Endometrium (tissue), 2 donors: ENCODE measurements around the gene INSYN2B.

Experiments used
- FAIRE-seq: peaks from 2 replicates; lab custom pipeline; 2012; peaks lifted over from hg19 to GRCh38; lab: Jason Lieb, UNC
- donor health status: control.
- donor health status: control.

INSYN2B gene

DNA sequence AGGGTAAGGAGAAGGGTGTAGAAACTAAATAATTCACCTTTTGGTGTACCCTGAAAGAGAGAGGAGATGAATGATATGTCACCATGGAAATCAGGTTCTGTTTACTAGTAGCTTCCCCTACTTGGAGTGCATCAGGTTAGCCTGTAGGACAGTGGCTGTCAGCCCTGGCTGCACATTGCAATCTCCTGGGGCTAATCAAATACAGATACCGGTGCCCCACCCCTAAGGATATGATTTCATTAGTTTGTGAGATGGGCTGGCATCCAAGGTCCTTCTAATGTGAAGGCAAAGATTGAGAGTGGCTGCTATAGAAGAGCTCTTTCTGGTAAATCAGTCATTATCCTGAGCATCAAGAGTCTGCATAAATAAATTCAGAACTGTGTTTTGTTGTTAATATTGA, 47.2 kb downstream of the INSYN2B start:
- FAIRE-seq: no peak

DNA sequence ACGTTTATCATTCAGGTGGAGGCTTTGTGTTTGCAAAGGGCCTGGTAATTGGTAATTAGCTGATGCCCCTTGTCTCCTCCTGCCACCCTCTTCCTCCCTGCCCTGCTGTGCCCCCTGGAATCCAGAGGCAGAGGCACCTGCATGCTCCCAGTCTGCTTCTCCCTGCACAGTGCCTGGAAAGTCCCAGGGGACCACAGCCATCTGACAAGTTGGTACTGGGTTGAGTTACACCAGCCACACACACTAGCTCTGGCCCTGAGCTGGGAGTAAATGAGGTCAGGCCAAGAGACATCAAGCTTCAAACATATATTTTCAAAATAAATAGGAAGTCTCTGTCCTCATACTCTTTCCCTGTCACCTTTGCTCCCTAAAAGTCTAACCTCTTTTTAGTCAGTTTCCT, 56.3 kb downstream of the INSYN2B start:
- FAIRE-seq: no peak

DNA sequence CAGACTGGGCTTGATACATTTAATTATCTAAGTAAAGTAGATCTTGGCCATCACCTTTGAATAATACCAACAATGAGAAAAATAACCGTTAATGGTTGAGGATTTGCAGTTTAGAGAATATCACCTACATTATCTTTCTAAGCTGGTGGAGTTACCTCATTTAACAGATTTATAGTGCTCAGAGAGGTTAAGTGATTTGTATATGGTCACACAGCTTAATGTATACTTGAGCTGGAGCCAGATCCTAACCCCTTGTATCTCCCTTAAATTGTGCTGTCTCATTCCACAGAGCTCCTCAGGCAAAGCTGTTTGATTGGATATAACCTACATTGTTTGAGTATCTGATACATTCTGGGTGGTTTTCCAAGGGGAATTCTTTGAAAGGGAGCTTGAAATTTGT, 57.8 kb downstream of the INSYN2B start:
- FAIRE-seq: no peak

DNA sequence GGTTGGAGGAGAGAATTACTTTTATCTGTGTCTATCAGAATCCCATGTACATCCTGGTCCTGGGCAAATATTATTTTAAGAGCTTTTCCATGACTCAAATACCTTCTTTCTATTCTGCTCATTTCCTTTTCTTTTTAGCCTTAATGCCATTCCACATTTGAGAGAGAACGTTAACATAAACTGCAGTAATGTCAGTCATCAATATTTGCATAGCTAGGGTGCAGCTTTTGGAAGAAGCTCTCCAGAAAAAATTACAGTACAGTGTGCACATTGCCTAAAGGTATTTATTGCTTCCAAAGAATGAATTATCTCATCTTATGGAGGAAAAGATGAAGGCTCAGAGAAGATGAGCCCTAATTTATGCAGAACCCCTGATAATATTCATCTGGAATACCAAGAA, 58.3 kb downstream of the INSYN2B start:
- no peak for FAIRE-seq

DNA sequence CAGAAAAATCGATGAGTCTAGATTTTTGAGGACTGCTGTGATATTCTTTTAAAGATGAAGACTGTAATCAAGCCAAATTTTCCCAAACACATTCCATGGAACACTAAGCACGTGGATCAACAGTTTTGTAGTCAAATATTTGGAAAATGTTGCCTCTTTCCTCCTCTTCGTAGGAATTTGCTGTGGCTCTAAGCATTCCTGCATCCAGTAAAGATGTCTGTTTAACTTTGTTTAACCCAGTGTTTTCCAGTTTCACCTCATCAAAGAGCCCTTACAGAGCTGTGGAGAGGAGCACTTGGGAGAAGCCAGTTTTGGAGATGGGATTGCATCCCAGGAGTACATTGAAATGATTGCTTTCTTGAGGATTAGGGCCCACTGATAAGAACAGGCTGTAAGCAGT, 58.9 kb downstream of the INSYN2B start:
- no peak for FAIRE-seq

DNA sequence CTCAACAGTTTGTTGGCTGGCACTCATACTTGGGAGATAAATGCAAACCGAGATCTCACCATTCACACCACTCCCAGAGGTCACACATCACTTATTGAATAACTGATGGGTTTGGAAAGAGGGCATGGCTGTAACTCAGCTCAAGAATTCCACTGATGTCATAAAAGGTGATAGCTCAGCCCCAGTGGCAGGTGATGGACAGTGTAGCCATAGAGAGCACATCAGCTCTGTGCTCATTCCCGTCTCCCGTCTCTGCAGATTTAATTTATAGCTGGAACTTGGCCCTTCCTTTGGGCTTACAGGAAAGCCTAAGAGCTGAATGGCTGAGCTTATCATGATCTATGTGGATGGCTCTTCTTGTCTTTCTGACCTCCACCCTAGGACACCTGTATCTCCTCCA, 59.8 kb downstream of the INSYN2B start:
- no peak for FAIRE-seq

DNA sequence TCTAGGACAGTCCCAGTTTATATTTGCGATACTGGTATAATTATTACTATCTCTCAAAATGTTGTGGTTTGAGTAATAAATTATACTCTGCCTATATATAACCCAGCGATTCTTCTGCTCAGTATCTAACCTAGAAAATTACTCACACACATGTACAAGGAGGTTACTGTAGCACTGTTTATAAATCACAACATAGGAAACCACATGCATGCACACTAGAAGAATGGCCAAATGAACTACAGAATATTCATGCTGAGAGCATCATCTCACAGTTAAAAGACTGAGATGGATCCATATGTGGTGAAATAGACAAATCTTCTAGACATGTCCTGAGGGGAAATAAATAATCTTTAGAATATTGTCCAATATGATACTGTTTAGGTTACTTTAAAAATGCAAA, 62.1 kb downstream of the INSYN2B start:
- FAIRE-seq: no peak

DNA sequence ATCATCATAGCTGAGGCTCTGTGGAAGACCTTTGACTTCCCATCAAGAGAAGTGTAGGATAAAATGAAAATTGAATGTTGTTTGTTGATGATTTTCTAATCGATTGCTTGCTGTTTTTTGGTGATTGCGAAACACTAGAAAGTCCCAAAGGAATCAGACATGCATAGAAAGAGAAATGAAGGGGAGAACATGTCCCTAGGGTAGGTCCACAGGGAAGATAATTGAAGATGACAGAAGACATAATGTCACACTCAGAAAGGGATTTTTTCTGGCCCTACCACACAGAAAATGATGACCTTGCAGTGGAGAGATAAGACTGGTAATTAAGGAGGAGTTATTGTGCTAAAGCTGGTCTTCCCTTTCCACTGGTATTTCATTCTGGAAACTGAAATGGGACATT, 62.8 kb downstream of the INSYN2B start:
- no peak for FAIRE-seq

DNA sequence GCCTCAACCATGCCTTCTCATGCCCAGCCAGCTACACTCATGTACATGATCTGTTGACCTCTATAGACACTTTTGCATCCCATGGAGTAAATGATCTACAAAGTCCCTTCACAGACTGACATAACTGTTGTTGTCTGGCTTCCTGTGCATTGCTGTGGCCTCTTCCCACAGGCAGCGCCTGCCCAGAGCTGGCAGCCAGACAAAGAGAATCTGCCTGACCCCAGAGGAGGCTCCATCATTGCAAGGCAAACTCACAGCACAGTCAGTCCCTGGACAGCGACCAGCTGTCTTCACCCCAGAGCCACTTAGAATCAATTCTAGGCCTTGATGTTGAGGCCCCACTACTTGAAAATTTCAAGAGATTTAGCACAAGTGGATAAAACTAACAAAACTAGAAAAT, 65.5 kb downstream of the INSYN2B start:
- FAIRE-seq: no peak

DNA sequence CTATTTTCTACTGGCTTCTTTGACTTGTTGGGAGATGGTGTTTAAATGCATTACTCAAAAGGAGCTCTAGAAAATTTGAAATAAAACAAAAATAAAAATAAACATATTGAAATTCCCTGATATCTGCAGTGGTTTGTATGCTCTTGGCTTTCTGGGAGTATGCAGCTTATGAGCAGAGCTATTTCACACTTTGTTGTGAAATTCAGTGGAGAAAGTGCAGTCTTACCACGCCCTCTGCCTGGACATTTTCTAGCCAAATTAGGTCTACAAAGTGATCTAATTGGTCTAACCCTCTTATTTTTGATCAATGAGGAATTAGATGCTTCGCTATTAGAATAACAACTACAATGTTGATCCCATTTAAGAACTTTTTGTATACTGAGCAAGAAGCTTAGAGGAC, 66.8 kb downstream of the INSYN2B start:
- no peak for FAIRE-seq

DNA sequence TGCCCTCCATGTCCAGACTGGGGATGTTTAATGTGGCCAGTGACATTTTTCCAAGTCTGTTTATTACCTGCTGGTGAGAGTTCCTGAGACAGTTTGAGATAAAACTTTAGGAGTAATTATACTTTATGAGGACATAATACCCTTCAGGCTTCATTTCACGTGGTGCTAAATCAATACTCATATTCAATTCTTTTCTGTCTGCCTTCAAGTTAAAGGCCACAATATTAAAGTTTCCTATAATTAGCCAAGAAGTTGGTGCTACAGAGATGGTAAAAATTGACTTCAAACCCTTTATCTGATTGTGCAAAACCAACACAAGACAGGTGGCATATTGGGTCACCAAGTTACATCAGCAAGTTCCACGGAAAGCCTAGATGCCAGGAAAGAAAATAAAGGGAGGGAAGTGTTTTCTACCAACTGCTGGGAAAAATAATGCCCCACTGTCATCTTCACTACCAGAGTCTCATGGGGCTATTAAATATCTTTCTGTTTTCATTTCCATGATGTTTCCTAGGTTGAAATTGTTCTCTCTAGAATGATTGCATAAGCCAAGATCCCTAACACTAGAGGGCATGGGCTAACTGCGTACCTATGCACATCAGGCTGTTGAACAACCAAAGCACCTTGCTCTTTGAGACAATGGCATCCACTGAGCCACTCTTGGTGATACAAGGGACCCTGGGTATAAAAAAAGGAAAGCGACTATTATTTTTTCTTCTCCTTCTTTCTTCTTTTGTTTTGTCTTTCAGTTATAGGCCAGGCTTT, 68.7 kb downstream of the INSYN2B start:
- FAIRE-seq: no peak

DNA sequence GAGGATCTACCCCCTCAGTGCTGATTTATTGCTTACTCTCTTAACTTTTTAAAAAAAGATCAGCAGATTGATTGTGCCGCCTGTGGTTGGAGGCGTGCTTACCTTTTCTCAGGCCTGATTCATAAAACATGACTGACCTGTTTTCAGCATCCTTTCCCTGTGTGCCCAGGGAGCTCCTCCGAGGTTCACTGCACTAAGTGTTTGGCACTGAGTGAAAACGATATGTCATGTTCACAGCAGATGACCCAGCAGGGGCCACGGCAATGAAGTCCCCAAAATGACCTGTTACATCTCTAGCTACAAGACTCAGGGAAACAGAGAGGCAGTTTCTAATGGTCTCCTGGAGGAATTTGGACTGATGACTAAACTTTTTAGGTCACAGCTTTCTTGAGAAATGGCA, 69.9 kb downstream of the INSYN2B start:
- no peak for FAIRE-seq

DNA sequence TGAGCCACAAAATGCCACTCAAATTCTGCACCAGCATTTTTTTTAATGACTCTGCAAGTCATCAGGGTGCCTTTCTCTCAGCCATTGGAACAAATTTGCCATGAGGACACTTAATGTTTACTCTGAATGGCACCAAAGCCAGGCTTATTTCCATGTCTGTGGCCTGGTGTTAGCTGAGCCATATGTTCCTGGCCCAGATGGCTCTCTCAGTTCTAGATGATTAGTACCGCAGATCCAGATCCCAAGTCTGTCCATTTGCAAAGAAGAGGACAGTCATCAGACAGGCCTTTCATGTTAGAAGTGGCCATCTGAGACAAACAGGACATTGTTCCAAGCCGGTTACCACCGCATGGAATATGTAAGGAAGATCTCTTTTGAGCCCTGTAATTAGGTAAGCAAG, 70.3 kb downstream of the INSYN2B start:
- FAIRE-seq: no peak

DNA sequence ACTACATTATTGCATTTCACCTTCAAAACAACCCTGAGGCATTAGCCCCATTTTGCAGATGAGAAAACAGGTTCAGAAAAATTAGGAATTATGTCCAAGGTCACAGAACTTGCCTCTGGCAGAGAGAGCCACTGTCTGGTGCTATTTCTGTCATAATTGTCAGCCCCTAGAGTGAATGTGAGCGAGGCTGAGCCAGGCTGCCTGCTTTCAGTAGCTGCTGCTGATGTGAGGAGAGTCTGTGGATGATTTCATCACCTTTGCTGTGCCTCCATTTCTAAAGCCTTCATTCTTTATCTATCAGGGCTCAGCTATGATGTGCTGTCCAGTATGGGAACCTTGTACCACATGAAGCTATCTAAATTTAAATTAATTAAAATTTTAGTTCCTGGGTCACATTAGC, 71.4 kb downstream of the INSYN2B start:
- no peak for FAIRE-seq

DNA sequence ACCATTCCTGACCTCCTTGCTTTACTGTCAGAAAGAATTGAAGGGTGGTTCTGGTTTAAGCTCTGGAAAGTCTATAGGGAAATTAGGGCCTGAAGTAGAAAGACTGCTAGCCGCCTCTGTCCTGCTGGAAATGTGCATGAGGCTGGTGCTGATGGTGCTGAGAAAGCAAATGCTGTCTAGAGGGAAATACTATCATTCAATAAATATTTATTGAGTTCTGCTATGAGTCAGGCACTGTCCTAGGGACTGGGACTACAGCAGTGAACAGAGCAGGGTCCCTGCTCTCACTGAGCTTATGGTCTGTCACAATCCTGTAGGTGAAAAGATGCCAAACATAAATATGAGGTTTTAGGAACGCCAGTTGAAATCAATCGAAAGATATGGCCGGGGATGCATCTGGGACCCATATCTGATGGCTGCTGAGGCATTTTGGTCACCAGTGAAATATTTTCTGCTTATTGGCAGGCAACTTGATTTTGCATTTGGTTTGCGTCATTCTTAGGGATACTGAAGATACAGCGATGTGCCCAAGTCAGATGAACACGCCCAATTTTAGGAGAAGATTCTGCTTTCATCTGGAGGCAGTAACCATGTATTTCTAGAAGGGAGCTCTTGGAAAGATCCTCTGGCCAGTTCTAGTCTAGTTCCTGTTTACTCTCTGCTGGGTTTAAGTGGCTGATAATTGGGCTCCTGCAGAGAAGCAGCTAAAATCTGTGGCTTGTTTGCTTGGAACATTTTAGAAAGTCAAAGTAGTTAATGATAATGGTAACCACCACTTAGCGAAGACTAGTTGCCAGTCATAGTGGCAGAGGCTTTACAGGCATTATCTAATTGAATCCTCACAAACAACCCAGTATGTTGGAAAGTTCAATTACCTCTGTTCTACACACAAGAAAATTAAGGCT, 73.3 kb downstream of the INSYN2B start:
- no peak for FAIRE-seq

DNA sequence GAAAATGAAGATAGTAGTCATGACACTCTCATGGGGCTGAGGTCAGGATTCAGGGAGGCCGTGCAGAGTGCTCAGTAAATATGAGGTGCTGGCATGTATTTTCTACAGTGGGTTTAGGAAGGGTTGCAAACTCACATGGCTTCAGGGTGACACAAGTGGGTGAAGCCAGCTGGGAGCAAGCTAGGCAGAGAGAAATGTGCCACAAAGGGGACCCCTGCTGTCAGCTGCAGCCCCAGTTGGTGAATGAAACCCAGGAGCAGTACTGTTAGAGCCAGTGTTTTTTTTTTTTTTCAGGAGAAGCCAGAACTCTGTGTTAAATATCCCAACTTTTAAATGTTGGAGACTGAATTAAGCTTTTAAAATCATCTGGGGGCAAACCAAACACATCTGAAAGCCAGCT, 75.3 kb downstream of the INSYN2B start:
- FAIRE-seq: no peak

DNA sequence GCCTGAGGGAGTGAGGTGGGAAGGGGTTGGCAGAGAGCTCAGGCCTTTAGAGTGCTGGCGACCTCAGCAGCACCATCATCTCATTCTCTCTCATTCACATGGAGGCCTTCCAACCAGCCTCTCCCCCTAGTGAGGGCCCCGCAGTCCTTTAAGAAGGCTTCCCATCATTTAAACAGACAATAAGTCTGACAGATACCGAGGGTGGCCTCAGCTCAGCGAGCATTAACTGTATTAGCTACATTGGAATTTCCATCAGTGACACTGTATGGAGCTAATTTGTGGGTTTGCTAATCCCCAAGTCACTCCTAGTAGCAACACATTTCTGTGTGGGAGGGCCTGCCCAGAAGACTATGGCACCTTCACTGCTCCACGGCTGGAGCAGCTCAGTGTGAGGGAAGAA, 75.8 kb downstream of the INSYN2B start:
- no peak for FAIRE-seq

DNA sequence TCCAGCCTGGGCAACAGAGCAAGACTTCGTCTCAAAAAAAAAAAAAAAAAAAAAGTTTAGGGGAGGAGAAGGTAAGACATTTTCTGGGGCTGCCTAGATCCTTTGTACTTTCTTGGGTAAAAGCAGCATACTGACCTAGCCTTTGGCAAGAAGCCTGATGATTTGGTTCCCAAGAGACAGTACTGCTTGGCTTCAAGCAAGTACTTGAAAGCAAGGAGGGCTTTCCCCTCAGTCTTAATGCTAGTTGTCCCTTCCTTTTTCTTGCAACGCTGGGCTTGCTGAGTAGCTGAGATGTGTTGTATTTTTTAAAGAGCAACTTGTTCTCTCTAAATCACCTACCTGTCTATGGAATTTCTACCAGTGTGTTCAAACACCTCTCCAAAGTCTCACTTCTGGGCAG, 76.2 kb downstream of the INSYN2B start:
- no peak for FAIRE-seq

DNA sequence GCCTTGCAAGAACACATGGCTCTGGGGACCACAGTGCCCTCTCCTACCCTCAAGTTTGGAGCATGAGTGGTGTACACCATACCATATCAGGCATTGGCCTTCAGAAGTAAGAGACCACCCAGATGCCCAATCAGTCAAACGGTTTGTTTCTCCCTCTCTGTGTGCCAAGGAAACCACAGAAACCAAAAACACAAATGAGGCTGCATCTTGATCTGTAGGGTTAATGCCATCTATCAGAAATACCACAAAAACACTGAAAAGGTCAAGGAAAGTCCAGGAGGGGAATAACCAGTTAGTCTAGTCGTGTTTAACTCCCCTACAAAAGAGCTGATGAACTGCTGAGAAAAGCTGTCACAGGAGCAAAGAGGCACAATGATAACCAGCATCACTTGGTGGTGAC, 78.4 kb downstream of the INSYN2B start:
- no peak for FAIRE-seq

DNA sequence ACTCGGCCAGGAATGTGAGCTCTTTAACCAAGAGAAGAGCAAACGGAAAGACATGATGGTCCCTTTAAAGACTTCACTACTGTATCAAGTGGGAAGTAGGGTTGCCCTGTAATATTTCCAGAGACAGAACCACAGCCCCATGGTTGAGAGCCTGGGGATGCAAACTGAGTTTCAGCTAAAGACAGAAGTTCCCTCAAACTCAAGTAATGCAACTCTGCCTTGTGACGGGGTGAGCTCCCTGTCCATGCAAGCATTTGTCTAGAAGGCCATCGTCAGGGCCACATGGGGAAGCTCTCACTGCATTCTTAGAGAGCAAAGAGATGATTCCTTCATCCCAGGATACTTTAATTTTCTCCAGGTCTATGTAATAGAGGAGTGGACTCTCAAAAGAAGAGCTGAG, 82.8 kb downstream of the INSYN2B start:
- no peak for FAIRE-seq

DNA sequence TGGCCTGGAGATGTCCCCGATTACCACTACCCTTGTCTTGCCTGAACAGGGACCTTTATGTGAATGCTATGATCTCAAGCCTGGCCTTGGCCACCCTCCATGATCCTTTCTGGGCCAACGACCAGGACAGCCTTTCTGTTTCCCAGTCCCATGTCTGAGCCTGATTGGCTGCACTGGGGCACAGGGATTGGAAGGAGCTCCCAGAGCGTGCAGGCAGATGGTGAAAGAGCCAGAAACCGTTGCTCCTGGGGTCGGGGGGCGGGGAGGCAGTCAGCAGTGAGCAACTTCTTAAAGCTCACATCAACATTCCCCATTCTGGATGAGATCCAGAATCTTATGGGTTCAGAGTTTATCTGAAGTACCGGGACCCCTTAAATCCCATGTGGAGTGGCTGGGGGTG, 84.4 kb downstream of the INSYN2B start:
- no peak for FAIRE-seq

DNA sequence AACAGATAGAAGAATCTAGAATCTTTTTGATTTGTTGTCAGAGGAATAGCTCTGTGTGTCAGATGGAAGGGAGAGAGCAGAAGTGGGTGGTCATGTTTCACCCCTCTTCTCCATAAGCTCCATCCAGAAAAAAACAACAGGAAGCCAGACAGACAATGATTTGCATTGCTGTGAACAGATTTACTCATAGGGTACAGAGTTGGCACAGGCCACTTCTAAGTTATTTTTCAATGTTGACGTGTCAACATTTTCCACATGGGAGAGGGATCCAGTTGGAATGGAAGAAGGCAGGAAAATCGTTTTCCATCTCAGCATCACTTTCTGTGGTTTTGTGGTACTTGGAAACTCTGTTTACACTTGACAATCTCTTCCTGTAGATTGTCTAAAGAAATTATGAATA, 86.7 kb downstream of the INSYN2B start:
- FAIRE-seq: no peak

DNA sequence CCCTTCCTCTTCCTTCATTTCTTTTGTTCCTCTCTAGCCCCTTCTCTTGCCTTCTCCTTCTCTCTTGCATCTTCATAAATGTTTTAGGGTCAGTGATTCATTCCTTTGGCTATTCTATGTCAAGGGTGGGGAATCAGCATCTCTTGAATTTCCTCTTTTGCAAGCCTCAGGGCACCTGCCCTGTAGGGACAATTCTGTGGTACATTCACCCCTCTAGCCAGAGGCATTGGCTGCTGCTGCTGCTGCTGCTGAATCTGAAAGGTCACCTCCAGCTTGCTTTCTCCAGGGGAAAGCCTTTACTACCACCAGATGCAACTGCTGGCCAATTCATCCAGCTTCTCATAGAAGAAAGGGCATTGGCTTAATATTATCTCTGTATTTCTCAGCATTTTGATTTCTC, 87.3 kb downstream of the INSYN2B start:
- FAIRE-seq: no peak

DNA sequence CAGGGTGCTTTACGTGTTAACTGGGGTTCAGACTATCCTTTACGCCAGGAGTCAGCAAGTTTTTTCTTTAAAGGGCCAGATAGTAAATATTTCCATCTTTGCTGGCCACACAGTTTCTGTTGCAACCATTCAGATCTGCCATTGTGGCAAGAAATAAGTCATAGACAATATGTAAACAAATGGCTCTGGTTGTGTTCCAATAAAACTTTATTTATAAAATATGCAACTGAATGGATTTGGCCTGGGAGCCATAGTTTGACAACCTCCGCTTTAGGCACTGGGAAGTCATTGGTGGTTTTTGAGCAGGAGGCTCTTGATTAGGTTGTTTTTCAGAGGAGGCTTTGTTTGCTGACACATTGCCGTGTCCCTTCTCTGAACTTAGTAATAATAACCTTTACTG, 90.7 kb downstream of the INSYN2B start:
- FAIRE-seq: no peak
